HL-60 (cell line): ENCODE results near the gene FLT3LG.
"Not testable (repeated sequence)": the region's sequence is repeated elsewhere in the genome, so short reads cannot be mapped to it uniquely, and the experiment has no call there.

ENCODE experiments used
- DNase-seq, 2 experiments: peaks; one replicate each; pipeline ENCODE4 v3.0.0-alpha.2; 2010 to 2020; ENCODE audit warnings: low read depth in 1 of 2, low spot score in 1 of 2
- H3K27ac ChIP-seq: fragments of 250-450 bp; sonication (Bioruptor Pico); replicated peaks from 2 replicates; pipeline ENCODE4 v1.5.1; 2020; ENCODE audit warnings: mild to moderate bottlenecking, moderate library complexity
- H3K27me3 ChIP-seq: fragments of 250-450 bp; sonication (Bioruptor Pico); 2 replicates; pipeline ENCODE4 v1.5.1; 2021; ENCODE audit warnings: mild to moderate bottlenecking, moderate library complexity; ENCODE audit not compliant: insufficient read depth, poor library complexity, severe bottlenecking
- H3K4me3 ChIP-seq: replicated peaks from 2 replicates; pipeline ENCODE4 v1.5.1; 2011; ENCODE audit warnings: mild to moderate bottlenecking, control low read depth, low read length; ENCODE audit not compliant: insufficient read depth
- CTCF ChIP-seq: IDR thresholded peaks from one replicate; pipeline ENCODE4 v1.5.1; 2011; ENCODE audit warnings: low read length, control low read depth, inconsistent platforms; ENCODE audit not compliant: insufficient read depth
- GABPA ChIP-seq: IDR thresholded peaks from 2 replicates; pipeline ENCODE4 v1.6.1; 2012; ENCODE audit warnings: low read depth
- POLR2AphosphoS5 ChIP-seq: IDR thresholded peaks from 2 replicates; pipeline ENCODE4 v1.6.1; 2012; ENCODE audit warnings: low read depth
- SPI1 ChIP-seq: IDR thresholded peaks from 2 replicates; pipeline ENCODE4 v1.6.1; 2012; ENCODE audit warnings: low read depth, mild to moderate bottlenecking, borderline replicate concordance
- TF ChIP-seq, protein P1 (sequence below): IDR thresholded peaks from 2 replicates; pipeline ENCODE4 v1.6.1; 2012; ENCODE audit warnings: low read depth; ENCODE audit not compliant: insufficient replicate concordance

FLT3LG gene

GRCh38 chr19:49442354-49442753 lies 31.7 kb upstream of the FLT3LG start:
- no peak overlapping the region for H3K27ac ChIP-seq
- DNase-seq: no peak

GRCh38 chr19:49442771-49443365 lies 31.1 kb upstream of the FLT3LG start:
- Histone ChIP-seq H3K27ac (no peak overlapping the region), H3K27me3 (peaks cover 43% of the 10 kb centered on the region), H3K4me3 (peak overlapping the region; percentile 69)
- peak in 1 of 2 experiments; percentile 33 for DNase-seq
- TF ChIP-seq CTCF: no peak
- TF ChIP-seq, protein P1, sequence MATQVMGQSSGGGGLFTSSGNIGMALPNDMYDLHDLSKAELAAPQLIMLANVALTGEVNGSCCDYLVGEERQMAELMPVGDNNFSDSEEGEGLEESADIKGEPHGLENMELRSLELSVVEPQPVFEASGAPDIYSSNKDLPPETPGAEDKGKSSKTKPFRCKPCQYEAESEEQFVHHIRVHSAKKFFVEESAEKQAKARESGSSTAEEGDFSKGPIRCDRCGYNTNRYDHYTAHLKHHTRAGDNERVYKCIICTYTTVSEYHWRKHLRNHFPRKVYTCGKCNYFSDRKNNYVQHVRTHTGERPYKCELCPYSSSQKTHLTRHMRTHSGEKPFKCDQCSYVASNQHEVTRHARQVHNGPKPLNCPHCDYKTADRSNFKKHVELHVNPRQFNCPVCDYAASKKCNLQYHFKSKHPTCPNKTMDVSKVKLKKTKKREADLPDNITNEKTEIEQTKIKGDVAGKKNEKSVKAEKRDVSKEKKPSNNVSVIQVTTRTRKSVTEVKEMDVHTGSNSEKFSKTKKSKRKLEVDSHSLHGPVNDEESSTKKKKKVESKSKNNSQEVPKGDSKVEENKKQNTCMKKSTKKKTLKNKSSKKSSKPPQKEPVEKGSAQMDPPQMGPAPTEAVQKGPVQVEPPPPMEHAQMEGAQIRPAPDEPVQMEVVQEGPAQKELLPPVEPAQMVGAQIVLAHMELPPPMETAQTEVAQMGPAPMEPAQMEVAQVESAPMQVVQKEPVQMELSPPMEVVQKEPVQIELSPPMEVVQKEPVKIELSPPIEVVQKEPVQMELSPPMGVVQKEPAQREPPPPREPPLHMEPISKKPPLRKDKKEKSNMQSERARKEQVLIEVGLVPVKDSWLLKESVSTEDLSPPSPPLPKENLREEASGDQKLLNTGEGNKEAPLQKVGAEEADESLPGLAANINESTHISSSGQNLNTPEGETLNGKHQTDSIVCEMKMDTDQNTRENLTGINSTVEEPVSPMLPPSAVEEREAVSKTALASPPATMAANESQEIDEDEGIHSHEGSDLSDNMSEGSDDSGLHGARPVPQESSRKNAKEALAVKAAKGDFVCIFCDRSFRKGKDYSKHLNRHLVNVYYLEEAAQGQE: no peak
- TF ChIP-seq GABPA: no peak
- TF ChIP-seq SPI1: no peak
- no peak for TF ChIP-seq POLR2AphosphoS5

More at GRCh38 chr19:49442354-49442753, 31.7 kb upstream of the FLT3LG start:
- peaks cover 43% of the 10 kb centered on the region for H3K27me3 ChIP-seq
- TF ChIP-seq POLR2AphosphoS5 (no peak), SPI1 (no peak), GABPA (no peak), CTCF (no peak)
- TF ChIP-seq, protein P1: no peak
- H3K4me3 ChIP-seq: peak overlapping the region; percentile 69

DNA sequence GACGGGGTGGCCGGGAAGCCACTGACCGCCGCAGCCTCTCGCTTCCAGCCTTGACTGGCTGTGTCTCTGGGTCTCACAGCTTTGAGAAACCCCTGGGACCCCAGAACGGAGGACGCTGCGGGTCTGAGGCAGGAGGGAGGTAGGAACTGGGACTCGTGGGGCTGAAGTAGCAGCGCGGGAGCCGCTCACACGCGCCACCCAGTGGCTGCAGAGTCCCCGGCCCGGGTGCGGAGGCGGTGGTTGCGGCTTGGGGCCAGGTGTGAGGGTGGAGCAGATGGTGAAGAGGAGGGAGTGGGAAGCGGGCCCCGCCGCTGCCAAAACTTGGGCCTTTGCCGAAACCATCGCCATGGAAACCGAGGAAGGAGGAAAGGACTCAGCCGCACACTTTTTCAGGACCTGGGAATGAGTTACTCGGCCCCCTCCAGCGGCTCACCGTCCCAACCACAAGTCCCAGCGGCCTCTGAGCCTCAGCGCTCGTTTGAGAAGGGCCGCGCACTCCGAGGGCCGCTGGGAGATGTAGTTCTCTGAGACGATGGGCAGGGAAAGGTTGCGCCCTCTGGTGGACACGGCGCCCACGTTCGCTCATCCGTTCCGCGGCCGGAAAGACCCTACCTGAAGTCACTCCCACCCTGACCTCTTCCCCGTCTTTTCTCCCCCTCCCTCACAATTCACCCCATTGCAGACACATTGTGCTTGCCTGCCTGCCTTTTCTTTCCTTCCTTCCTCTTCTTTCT lies 30.5 kb upstream of the FLT3LG start:
- no peak overlapping the region for H3K27ac ChIP-seq
- peaks cover 37% of the 10 kb centered on the region for H3K27me3 ChIP-seq
- TF ChIP-seq, protein P1: no peak
- TF ChIP-seq CTCF: peak; percentile 82
- DNase-seq: peak; percentile 82 to 92
- peak overlapping the region; percentile 69 for H3K4me3 ChIP-seq

- peaks cover 30% of the 10 kb centered on the region for H3K27me3 ChIP-seq
- H3K4me3 ChIP-seq, H3K27ac ChIP-seq, DNase-seq: not testable (repeated sequence)
Measured at GRCh38 chr19:49444100-49444700, 29.8 kb upstream of the FLT3LG start.
